Body of pancreas (tissue), 4 donors: ENCODE measurements around the gene CHRD.

Source experiments
- POLR2A ChIP-seq, 3 donors: fragments of 450-650 bp; IDR thresholded peaks; one replicate each; pipeline ENCODE4 v1.6.1; 2016; ENCODE audit warnings: antibody characterized with exemption in 3 of 3, mild to moderate bottlenecking in 2 of 3
- TF ChIP-seq, protein P1 (sequence below), 7 experiments: fragments of 450-650 bp in 4 of 7; fragments of 200-600 bp in 3 of 7; sonication (generic) in 3 of 7; IDR thresholded peaks; one replicate each; pipeline ENCODE4 v1.5.1; 2016 to 2019; ENCODE audit warnings: antibody characterized with exemption in 7 of 7

DNA sequence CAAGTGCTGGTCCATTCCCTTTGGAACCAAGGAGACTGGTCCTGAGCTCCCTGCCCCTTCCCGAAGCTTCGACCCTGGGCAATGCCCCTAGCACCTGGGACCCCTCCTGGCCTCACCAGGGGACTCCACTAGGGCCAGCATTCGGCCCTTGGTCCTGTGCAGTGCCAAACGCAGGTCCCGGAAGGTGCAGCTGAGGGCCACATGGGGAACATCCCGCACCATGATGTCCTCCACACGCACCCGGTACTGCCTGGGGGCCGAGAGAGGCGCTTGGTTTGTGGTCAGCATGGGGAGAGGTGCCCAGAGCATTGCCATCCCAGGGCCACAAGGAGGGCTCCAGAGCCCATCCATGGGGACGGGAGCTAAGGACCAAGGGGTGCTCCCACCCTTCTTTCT lies 26.3 kb upstream of the CHRD start:
- TF ChIP-seq, protein P1, sequence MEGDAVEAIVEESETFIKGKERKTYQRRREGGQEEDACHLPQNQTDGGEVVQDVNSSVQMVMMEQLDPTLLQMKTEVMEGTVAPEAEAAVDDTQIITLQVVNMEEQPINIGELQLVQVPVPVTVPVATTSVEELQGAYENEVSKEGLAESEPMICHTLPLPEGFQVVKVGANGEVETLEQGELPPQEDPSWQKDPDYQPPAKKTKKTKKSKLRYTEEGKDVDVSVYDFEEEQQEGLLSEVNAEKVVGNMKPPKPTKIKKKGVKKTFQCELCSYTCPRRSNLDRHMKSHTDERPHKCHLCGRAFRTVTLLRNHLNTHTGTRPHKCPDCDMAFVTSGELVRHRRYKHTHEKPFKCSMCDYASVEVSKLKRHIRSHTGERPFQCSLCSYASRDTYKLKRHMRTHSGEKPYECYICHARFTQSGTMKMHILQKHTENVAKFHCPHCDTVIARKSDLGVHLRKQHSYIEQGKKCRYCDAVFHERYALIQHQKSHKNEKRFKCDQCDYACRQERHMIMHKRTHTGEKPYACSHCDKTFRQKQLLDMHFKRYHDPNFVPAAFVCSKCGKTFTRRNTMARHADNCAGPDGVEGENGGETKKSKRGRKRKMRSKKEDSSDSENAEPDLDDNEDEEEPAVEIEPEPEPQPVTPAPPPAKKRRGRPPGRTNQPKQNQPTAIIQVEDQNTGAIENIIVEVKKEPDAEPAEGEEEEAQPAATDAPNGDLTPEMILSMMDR (IDR thresholded peaks at IDR 0.05) = no peak
- no peak for TF ChIP-seq POLR2A (IDR thresholded peaks at IDR 0.05)
